ENCODE measurements around the gene STAT3.

DNA sequence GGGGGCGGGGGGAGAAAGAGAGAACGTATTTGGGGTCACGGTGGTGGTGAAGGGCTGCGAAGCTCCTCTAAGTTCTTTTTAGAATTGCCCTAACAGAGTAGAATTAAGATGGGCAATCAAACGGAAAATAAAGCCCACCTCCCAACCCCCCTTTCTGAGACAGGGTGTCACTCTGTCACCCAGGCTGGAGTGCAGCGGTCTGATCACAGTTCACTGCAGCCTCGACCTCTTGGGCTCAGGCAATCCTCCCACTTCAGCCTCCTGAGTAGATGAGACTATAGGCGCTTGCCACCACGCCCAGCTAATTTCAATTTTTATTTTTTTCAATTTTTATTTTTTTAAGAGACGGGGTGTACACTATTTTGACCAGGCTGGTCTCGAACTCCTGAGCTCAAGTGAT, 35.5 kb upstream of the STAT3 start:
- TF ChIP-seq, protein P1, sequence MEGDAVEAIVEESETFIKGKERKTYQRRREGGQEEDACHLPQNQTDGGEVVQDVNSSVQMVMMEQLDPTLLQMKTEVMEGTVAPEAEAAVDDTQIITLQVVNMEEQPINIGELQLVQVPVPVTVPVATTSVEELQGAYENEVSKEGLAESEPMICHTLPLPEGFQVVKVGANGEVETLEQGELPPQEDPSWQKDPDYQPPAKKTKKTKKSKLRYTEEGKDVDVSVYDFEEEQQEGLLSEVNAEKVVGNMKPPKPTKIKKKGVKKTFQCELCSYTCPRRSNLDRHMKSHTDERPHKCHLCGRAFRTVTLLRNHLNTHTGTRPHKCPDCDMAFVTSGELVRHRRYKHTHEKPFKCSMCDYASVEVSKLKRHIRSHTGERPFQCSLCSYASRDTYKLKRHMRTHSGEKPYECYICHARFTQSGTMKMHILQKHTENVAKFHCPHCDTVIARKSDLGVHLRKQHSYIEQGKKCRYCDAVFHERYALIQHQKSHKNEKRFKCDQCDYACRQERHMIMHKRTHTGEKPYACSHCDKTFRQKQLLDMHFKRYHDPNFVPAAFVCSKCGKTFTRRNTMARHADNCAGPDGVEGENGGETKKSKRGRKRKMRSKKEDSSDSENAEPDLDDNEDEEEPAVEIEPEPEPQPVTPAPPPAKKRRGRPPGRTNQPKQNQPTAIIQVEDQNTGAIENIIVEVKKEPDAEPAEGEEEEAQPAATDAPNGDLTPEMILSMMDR (IDR thresholded peaks at IDR 0.05 in 4 of 5, conservative IDR thresholded peaks at IDR 0.05 in 1 of 5), result no peak
- TF ChIP-seq POLR2A (IDR thresholded peaks at IDR 0.05), result no peak
